Measurements from ENCODE around the gene GALNT14.
A peak's percentile ranks its signal among the peaks of the same experiment; 100 is the strongest.

Gene GALNT14

DNA sequence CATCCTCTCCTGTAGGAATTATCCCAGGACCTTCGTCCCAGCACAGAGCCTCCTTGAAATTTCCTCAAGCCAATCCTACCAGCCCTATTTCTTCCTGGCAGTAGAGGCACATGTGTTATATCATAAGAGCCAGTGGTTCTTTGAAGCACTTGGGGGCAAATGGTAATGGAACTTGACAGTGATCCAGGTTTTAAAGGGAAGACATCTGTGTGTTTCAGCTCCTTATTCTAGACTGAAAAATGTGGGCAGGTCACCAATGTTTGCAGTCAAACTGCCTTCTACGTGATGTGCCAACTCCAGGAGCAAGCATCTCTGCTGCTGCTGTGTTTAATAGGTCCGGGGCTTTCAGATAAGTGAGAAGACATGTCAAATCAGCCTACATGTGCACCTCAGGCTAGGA, 157.1 kb downstream of the GALNT14 start:
- TF ChIP-seq, protein P1, sequence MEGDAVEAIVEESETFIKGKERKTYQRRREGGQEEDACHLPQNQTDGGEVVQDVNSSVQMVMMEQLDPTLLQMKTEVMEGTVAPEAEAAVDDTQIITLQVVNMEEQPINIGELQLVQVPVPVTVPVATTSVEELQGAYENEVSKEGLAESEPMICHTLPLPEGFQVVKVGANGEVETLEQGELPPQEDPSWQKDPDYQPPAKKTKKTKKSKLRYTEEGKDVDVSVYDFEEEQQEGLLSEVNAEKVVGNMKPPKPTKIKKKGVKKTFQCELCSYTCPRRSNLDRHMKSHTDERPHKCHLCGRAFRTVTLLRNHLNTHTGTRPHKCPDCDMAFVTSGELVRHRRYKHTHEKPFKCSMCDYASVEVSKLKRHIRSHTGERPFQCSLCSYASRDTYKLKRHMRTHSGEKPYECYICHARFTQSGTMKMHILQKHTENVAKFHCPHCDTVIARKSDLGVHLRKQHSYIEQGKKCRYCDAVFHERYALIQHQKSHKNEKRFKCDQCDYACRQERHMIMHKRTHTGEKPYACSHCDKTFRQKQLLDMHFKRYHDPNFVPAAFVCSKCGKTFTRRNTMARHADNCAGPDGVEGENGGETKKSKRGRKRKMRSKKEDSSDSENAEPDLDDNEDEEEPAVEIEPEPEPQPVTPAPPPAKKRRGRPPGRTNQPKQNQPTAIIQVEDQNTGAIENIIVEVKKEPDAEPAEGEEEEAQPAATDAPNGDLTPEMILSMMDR (IDR thresholded peaks at IDR 0.05; ENCODE audit: low read depth, low read length, missing control alignments), result no peak
- DNase-seq (ENCODE audit: extremely low read depth, low read depth), result peak; percentile 32

DNA sequence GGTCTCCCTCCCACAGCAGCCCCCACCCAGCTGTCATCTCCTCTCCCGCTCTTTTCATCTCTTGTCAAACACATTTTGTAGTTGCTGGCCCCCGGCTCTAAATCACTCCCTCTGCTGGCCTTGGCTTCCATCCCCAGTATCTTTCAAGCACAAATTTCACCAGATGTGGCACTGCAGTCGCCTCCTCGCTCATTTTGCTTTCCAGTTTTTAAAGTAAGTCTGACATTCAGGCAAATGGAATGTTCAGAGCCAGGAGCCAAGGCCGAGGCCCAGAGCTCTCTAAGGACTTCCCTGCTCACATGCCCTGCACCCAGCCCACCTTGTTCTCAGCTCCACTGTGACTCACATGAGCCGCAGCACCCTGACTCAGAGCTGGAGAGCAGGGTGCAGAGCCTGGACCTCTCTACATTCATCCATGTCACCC, 158.4 kb downstream of the GALNT14 start:
- peak; percentile 39 for DNase-seq (ENCODE audit: extremely low read depth, low read depth)
- no peak overlapping the region for H3K4me3 ChIP-seq (replicated peaks; ENCODE audit: low read depth, low read length)
- TF ChIP-seq, protein P1 (IDR thresholded peaks at IDR 0.05; ENCODE audit: low read depth, low read length, missing control alignments), result peak; percentile 46

More for the DNA sequence above, 157.1 kb downstream of the GALNT14 start:
- H3K4me3 ChIP-seq (replicated peaks; ENCODE audit: low read depth, low read length), result no peak overlapping the region

DNA sequence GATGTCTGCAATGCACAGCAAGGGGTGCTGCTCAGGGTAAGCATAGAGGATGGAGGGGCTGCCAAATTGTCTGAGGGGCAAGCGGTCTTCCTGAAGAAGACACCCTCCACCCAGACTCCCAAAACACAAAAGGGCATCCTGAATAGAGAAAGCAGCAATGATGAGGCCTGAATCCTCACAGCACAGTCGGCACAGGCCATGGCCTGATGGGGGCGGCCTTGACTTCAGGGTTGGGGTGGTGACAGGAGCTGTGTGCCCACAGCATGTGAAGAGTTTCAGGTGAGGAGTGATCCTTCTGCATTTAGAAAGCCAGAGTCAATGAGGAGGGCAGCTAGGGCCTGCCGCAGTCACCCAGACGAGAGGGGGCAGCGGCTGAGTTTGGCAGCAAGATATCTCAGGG, 159.4 kb downstream of the GALNT14 start:
- TF ChIP-seq, protein P1 (IDR thresholded peaks at IDR 0.05; ENCODE audit: low read depth, low read length, missing control alignments), result no peak
- no peak for DNase-seq (ENCODE audit: extremely low read depth, low read depth)
- H3K4me3 ChIP-seq (replicated peaks; ENCODE audit: low read depth, low read length), result no peak overlapping the region

DNA sequence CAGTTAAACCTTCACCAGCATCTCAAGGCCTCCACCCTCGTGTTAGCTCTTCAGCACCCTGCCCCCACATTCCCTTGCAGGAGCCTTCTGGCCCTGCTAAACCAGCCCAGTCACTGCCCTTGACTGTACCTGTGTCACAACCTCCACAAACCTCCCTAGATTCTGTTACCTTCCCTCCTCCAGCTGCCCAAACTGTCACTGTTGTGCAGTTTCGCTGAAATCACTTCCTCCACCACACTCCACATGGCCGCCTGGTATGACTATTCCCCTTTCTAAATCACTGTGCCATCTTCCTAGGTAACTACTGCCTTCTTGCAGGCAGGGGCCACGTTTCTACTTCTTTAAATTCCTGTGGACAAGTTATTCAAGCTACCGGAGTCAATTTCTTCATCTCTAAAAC, 160.2 kb downstream of the GALNT14 start:
- H3K4me3 ChIP-seq (replicated peaks; ENCODE audit: low read depth, low read length), result no peak overlapping the region
- TF ChIP-seq, protein P1 (IDR thresholded peaks at IDR 0.05; ENCODE audit: low read depth, low read length, missing control alignments), result no peak
- no peak for DNase-seq (ENCODE audit: extremely low read depth, low read depth)

DNA sequence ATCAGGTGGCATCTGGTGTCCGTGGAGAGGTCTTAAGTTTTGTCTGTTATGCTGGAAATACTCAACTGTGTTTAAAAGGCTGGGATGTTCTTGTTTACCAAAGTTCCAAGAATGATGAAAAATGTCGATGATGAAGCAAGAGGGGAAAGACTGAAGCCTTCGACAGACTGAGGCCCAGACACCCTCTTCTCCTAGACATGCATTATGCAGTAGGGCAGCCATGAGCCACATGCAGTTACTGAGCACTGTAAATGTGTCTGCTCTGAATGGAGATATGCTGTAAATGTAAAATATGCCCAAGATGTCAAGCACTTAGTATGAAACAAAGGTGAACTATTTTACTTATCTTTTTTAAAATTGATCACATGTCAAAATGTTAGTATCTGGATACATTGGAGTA, 163.1 kb downstream of the GALNT14 start:
- TF ChIP-seq, protein P1 (IDR thresholded peaks at IDR 0.05; ENCODE audit: low read depth, low read length, missing control alignments), result no peak
- DNase-seq (ENCODE audit: extremely low read depth, low read depth), result no peak
- H3K4me3 ChIP-seq (replicated peaks; ENCODE audit: low read depth, low read length), result no peak overlapping the region

DNA sequence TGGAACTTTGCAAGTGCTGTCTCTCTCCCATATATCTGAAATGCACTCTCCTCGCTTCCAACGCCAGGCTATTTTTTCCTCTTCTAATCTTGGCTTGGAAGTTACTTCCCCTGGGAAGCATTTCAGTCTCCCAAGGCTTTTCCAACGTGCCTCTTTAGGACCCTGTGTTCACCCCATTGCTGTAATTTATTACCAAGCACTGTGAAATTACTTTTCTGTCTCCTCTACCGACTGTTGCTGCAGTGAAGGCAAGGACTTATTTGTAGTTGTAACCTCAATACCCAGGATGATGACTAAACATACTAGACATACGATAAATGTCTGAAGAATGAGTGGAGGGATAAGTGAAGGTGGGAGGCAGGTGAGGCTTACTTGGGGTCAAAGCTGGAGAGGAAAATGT, 163.7 kb downstream of the GALNT14 start:
- TF ChIP-seq, protein P1 (IDR thresholded peaks at IDR 0.05; ENCODE audit: low read depth, low read length, missing control alignments), result no peak
- no peak overlapping the region for H3K4me3 ChIP-seq (replicated peaks; ENCODE audit: low read depth, low read length)
- DNase-seq (ENCODE audit: extremely low read depth, low read depth), result no peak

DNA sequence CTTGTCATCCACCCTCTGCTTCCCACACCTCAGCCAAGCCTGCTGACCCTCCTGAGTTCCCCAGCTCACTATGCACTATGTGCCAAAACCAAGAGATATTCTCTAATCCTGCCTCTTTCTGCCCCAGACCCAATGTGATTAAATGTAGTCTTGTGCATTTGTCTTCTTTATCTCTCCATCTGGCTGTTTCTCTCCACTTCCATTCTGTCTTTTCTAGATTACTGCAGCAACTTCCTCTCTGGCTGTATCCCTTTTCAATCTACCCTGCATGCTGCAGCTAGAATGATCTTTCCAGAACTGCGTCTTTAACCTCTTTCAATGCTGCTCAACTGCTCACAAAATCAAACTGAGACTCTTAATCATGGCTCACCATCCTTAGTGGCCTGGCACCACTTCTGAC, 164.1 kb downstream of the GALNT14 start:
- H3K4me3 ChIP-seq (replicated peaks; ENCODE audit: low read depth, low read length), result no peak overlapping the region
- no peak for DNase-seq (ENCODE audit: extremely low read depth, low read depth)
- TF ChIP-seq, protein P1 (IDR thresholded peaks at IDR 0.05; ENCODE audit: low read depth, low read length, missing control alignments), result no peak

Data from HFF-Myc (cell line).